GM21825 (cell line): ENCODE measurements around the gene RGS11.
"Not testable (repeated sequence)": the region's sequence is repeated elsewhere in the genome, so short reads cannot be mapped to it uniquely, and the experiment has no call there.

Source experiments
- ATAC-seq: cut with Tn5 transposase; IDR thresholded peaks from one replicate; pipeline ENCODE4 v1.9.1; 2021; ENCODE audit warnings: mild to moderate bottlenecking, moderate library complexity; ENCODE audit not compliant: unreplicated experiment

Gene RGS11

GRCh38 chr16:264440-264951 is 11.2 kb downstream of the RGS11 start:
- ATAC-seq = no peak

- ATAC-seq = no peak
These were observed 11.8 kb downstream of the RGS11 start for GRCh38 chr16:263944-264343.

GRCh38 chr16:263182-263774 is 12.5 kb downstream of the RGS11 start:
- ATAC-seq = no peak

- ATAC-seq = no peak
These were observed 13.5 kb downstream of the RGS11 start for GRCh38 chr16:262121-262745.

- no peak for ATAC-seq
These were observed 14.6 kb downstream of the RGS11 start for GRCh38 chr16:261031-261691.

- no peak for ATAC-seq
These were observed 15.4 kb downstream of the RGS11 start for GRCh38 chr16:260326-260725.

- ATAC-seq = no peak
These were observed 15.9 kb downstream of the RGS11 start for GRCh38 chr16:259814-260253.

- ATAC-seq = no peak
These were observed 16.5 kb downstream of the RGS11 start for GRCh38 chr16:259226-259625.

GRCh38 chr16:258091-258490 is 17.7 kb downstream of the RGS11 start:
- ATAC-seq = not testable (repeated sequence)

- no peak for ATAC-seq
These were observed 20.6 kb downstream of the RGS11 start for GRCh38 chr16:255183-255582.

- no peak for ATAC-seq
These were observed 21.3 kb downstream of the RGS11 start for GRCh38 chr16:254461-254860.

- ATAC-seq = no peak
These were observed 21.9 kb downstream of the RGS11 start for GRCh38 chr16:253833-254232.

- ATAC-seq = peak; percentile 55
These were observed 23.1 kb downstream of the RGS11 start for GRCh38 chr16:252366-253337.

GRCh38 chr16:249431-249830 is 26.3 kb downstream of the RGS11 start:
- ATAC-seq = no peak

GRCh38 chr16:247027-247426 is 28.7 kb downstream of the RGS11 start:
- ATAC-seq = no peak

GRCh38 chr16:245105-245504 is 30.6 kb downstream of the RGS11 start:
- ATAC-seq = no peak

- ATAC-seq = no peak
These were observed 32.4 kb downstream of the RGS11 start for GRCh38 chr16:243348-243747.

GRCh38 chr16:242281-242680 is 33.5 kb downstream of the RGS11 start:
- ATAC-seq = no peak

- ATAC-seq = no peak
These were observed 35.2 kb downstream of the RGS11 start for GRCh38 chr16:240559-240958.

- no peak for ATAC-seq
These were observed 35.8 kb downstream of the RGS11 start for GRCh38 chr16:239948-240277.
